ENCODE data around the gene ETFA. TPM values are rescaled to one million over a fixed set of nuclear protein-coding genes. Genes with fewer than 3 reads are reported as not detected.

ETFA gene
- total RNA-seq, 4 donors from 2014 or later: 179 to 261 (median 227) TPM

GRCh38 chr15:76169018-76169417 is 142.3 kb downstream of the ETFA start:
- peak in 1 of 2 donors; percentile 49 for ATAC-seq
- in situ Hi-C loops (cut with MboI; ENCODE audit: low sequenced_read_pairs in 4 of 4) (no loop called here), intact Hi-C loops (cut with DNase I; ENCODE audit: low total_unique reads) (no loop called here)
- peaks cover 13 to 14% of the 10 kb centered on the region in 2 donors for H3K4me1 ChIP-seq
- H3K27me3 ChIP-seq: no peaks in the 10 kb centered on the region
- no peaks in the 10 kb centered on the region for H3K36me3 ChIP-seq
- DNase-seq: no peak
- TF ChIP-seq CTCF (IDR thresholded peaks at IDR 0.05 in 4 of 5, conservative IDR thresholded peaks at IDR 0.05 in 1 of 5) (no peak), POLR2A (IDR thresholded peaks at IDR 0.05) (no peak)
- no peak overlapping the region for H3K4me3 ChIP-seq
- no peaks in the 10 kb centered on the region for H3K9me3 ChIP-seq
- H3K27ac ChIP-seq: no peak overlapping the region

GRCh38 chr15:76168237-76168984 is 142.9 kb downstream of the ETFA start:
- in situ Hi-C loops (cut with MboI; ENCODE audit: low sequenced_read_pairs in 4 of 4): no loop called here
- Histone ChIP-seq H3K27me3 (no peaks in the 10 kb centered on the region), H3K9me3 (no peaks in the 10 kb centered on the region), H3K4me1 (peaks cover 14 to 15% of the 10 kb centered on the region in 2 donors), H3K4me3 (no peak overlapping the region), H3K36me3 (no peaks in the 10 kb centered on the region), H3K27ac (no peak overlapping the region)
- intact Hi-C loops (cut with DNase I; ENCODE audit: low total_unique reads): no loop called here
- ATAC-seq (no peak), DNase-seq (no peak)
- no peak for TF ChIP-seq CTCF (IDR thresholded peaks at IDR 0.05 in 4 of 5, conservative IDR thresholded peaks at IDR 0.05 in 1 of 5)
- no peak for TF ChIP-seq POLR2A (IDR thresholded peaks at IDR 0.05)

DNA sequence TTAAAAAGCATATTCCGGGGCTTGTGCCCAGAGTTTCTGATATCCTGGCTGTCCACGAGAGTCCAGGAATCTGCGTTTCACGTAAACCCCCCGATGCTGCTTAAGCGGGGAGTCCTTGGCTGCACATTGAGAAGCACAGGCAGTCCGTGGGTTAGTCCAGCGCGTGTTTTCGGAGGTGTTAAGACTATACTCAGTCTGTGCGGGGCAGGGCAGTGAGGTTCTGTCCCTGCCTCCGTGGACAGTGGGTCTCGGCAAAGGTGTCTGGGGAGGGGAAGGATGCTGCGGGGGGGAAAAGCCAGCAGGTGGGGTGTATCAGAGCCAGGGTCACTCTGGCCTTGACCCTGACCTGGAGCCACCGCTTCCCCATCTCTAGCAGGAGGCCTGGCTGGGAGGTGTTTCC is 145.3 kb downstream of the ETFA start:
- H3K27ac ChIP-seq: no peak overlapping the region
- H3K4me1 ChIP-seq: peaks cover 26% of the 10 kb centered on the region in 2 donors
- H3K9me3 ChIP-seq: no peaks in the 10 kb centered on the region
- no peaks in the 10 kb centered on the region for H3K36me3 ChIP-seq
- TF ChIP-seq CTCF (IDR thresholded peaks at IDR 0.05 in 4 of 5, conservative IDR thresholded peaks at IDR 0.05 in 1 of 5) (no peak), POLR2A (IDR thresholded peaks at IDR 0.05) (no peak)
- DNase-seq (no peak), ATAC-seq (no peak)
- H3K4me3 ChIP-seq: no peak overlapping the region
- intact Hi-C loops (cut with DNase I; ENCODE audit: low total_unique reads) (no loop called here), in situ Hi-C loops (cut with MboI; ENCODE audit: low sequenced_read_pairs in 4 of 4) (no loop called here)
- no peaks in the 10 kb centered on the region for H3K27me3 ChIP-seq

Other genes starting within 250 kb of the ETFA start
- not detected for gene ISL2, start 25.3 kb upstream of the ETFA start, total RNA-seq

Data from gastrocnemius medialis (tissue), 4 donors.